HG02798 (cell line): ENCODE data around the gene BATF.
A peak's percentile ranks its signal among the peaks of the same experiment; 100 is the strongest.
"Not testable (repeated sequence)": the region's sequence is repeated elsewhere in the genome, so short reads cannot be mapped to it uniquely, and the experiment has no call there.

ENCODE experiments used
- ATAC-seq: cut with Tn5 transposase; IDR thresholded peaks from one replicate; pipeline ENCODE4 v1.9.1; 2021; ENCODE audit warnings: mild to moderate bottlenecking; ENCODE audit not compliant: unreplicated experiment, poor library complexity

Gene BATF

GRCh38 chr14:75522224-75522982 is at the start of gene BATF:
TSS of gene BATF (plus strand) at chr14:75522469. CDS start at chr14:75522683, 214 bp downstream.
- ATAC-seq, result peak; percentile 70

- ATAC-seq, result not testable (repeated sequence)
Measured at GRCh38 chr14:75474127-75474526, 48.1 kb upstream of the BATF start.

- no peak for ATAC-seq
Measured at GRCh38 chr14:75476274-75476995, 45.8 kb upstream of the BATF start.

- ATAC-seq, result no peak
Measured at GRCh38 chr14:75477881-75478280, 44.4 kb upstream of the BATF start.

GRCh38 chr14:75479770-75480600 is 42.3 kb upstream of the BATF start:
- ATAC-seq, result peak; percentile 68

GRCh38 chr14:75482366-75482765 is 39.9 kb upstream of the BATF start:
- ATAC-seq, result no peak

GRCh38 chr14:75484711-75485429 is 37.4 kb upstream of the BATF start:
- no peak for ATAC-seq

GRCh38 chr14:75486318-75486717 is 36.0 kb upstream of the BATF start:
- ATAC-seq, result no peak

GRCh38 chr14:75487155-75487671 is 35.1 kb upstream of the BATF start:
- peak; percentile 72 for ATAC-seq

- no peak for ATAC-seq
Measured at GRCh38 chr14:75489480-75489837, 32.8 kb upstream of the BATF start.

- no peak for ATAC-seq
Measured at GRCh38 chr14:75491376-75491978, 30.8 kb upstream of the BATF start.

GRCh38 chr14:75492832-75493591 is 29.3 kb upstream of the BATF start:
- ATAC-seq, result no peak

- no peak for ATAC-seq
Measured at GRCh38 chr14:75493592-75494087, 28.6 kb upstream of the BATF start.

- no peak for ATAC-seq
Measured at GRCh38 chr14:75494896-75495295, 27.4 kb upstream of the BATF start.

GRCh38 chr14:75495399-75495798 is 26.9 kb upstream of the BATF start:
- ATAC-seq, result no peak

GRCh38 chr14:75495882-75496281 is 26.4 kb upstream of the BATF start:
- ATAC-seq, result no peak

- no peak for ATAC-seq
Measured at GRCh38 chr14:75496755-75497154, 25.5 kb upstream of the BATF start.

GRCh38 chr14:75497191-75497590 is 25.1 kb upstream of the BATF start:
- peak; percentile 57 for ATAC-seq

- peak; percentile 3 for ATAC-seq
Measured at GRCh38 chr14:75497701-75498100, 24.6 kb upstream of the BATF start.
